Stimulated activated CD4-positive, alpha-beta T cell treated with anti-CD3 and anti-CD28 coated beads, Interleukin-1b, Interleukin-23, amount 100 ng/mL, for 24 hours (primary cell): Measurements from ENCODE around the gene SCIN.
A peak's percentile ranks its signal among the peaks of the same experiment; 100 is the strongest.
"Not testable (repeated sequence)": the region's sequence is repeated elsewhere in the genome, so short reads cannot be mapped to it uniquely, and the experiment has no call there.

Experiments
- DNase-seq, 4 experiments: peaks; one replicate each; pipeline ENCODE4 v3.0.0-alpha.2; 2020; ENCODE audit warnings: low read depth in 4 of 4, low spot score in 1 of 4

The SCIN gene

GRCh38 chr7:12570534-12571461 is at the start of gene SCIN:
Gene SCIN, plus strand, starts transcription at chr7:12570720. Its CDS starts 67 bp downstream, at chr7:12570787.
- peak in 1 of 4 experiments; percentile 4 for DNase-seq

- DNase-seq: no peak
Measured at GRCh38 chr7:12524794-12525386, 45.6 kb upstream of the SCIN start.

GRCh38 chr7:12526693-12527092 is 43.8 kb upstream of the SCIN start:
- DNase-seq: not testable (repeated sequence)

- DNase-seq: not testable (repeated sequence)
Measured at GRCh38 chr7:12527670-12528069, 42.9 kb upstream of the SCIN start.

- DNase-seq: no peak
Measured at GRCh38 chr7:12529971-12530710, 40.4 kb upstream of the SCIN start.

GRCh38 chr7:12531784-12532183 is 38.7 kb upstream of the SCIN start:
- DNase-seq: no peak

- DNase-seq: no peak
Measured at GRCh38 chr7:12534046-12534445, 36.5 kb upstream of the SCIN start.

GRCh38 chr7:12539681-12540080 is 30.8 kb upstream of the SCIN start:
- no peak for DNase-seq

- no peak for DNase-seq
Measured at GRCh38 chr7:12540850-12541249, 29.7 kb upstream of the SCIN start.

- DNase-seq: no peak
Measured at GRCh38 chr7:12543586-12543985, 26.9 kb upstream of the SCIN start.

GRCh38 chr7:12549106-12549505 is 21.4 kb upstream of the SCIN start:
- DNase-seq: no peak

GRCh38 chr7:12550956-12551355 is 19.6 kb upstream of the SCIN start:
- DNase-seq: no peak

- no peak for DNase-seq
Measured at GRCh38 chr7:12552876-12553275, 17.6 kb upstream of the SCIN start.

- no peak for DNase-seq
Measured at GRCh38 chr7:12553416-12553815, 17.1 kb upstream of the SCIN start.

GRCh38 chr7:12554351-12554750 is 16.2 kb upstream of the SCIN start:
- DNase-seq: no peak

- DNase-seq: no peak
Measured at GRCh38 chr7:12554872-12555271, 15.6 kb upstream of the SCIN start.

- not testable (repeated sequence) for DNase-seq
Measured at GRCh38 chr7:12555695-12556094, 14.8 kb upstream of the SCIN start.

GRCh38 chr7:12556139-12556792 is 14.3 kb upstream of the SCIN start:
- not testable (repeated sequence) for DNase-seq

GRCh38 chr7:12557282-12557681 is 13.2 kb upstream of the SCIN start:
- DNase-seq: no peak

GRCh38 chr7:12564996-12565764 is 5.3 kb upstream of the SCIN start:
- no peak for DNase-seq
